WTC11 (cell line): ENCODE data around the gene CMBL. TPM values are rescaled to one million over a fixed set of nuclear protein-coding genes. Genes with fewer than 3 reads are reported as not detected.

ENCODE experiments used
- ATAC-seq: fragments of 200-7000 bp; cut with Tn5 transposase; 2 replicates; pipeline ENCODE4 v1.10.0; 2021; ENCODE audit warnings: mild to moderate bottlenecking, moderate library complexity
- CTCF ChIA-PET: fragments of 300-600 bp; sonication (Branson Sonifier 250); formaldehyde crosslinking; loops from one replicate; lab custom pipeline; 2021; ENCODE audit warnings: antibody characterized with exemption; lab: Charles Lee
- POLR2A ChIA-PET: fragments of 350-600 bp; sonication (Branson Sonifier 250); formaldehyde crosslinking; loops from one replicate; lab custom pipeline; 2021; ENCODE audit warnings: antibody characterized with exemption; lab: Charles Lee
- DNase-seq: peaks from one replicate; pipeline ENCODE4 v3.0.0; 2021; ENCODE audit warnings: low spot score
- H3K27ac Mint-ChIP-seq: 2 replicates; pipeline ENCODE4 v1.8.0; 2021; ENCODE audit warnings: mixed read lengths
- H3K27me3 Mint-ChIP-seq: 2 replicates; pipeline ENCODE4 v1.8.0; 2021; ENCODE audit warnings: low read depth, mild to moderate bottlenecking, moderate library complexity, mixed read lengths
- H3K36me3 Mint-ChIP-seq: 2 replicates; pipeline ENCODE4 v1.8.0; 2021; ENCODE audit warnings: mixed read lengths
- H3K4me1 Mint-ChIP-seq: 2 replicates; pipeline ENCODE4 v1.8.0; 2022; ENCODE audit warnings: mixed read lengths
- H3K4me3 Mint-ChIP-seq: 2 replicates; pipeline ENCODE4 v1.8.0; 2021; ENCODE audit warnings: mild to moderate bottlenecking, moderate library complexity, mixed read lengths
- H3K9me3 Mint-ChIP-seq: 2 replicates; pipeline ENCODE4 v1.8.0; 2021; ENCODE audit warnings: mixed read lengths
- ATF1 ChIP-seq: sonication (generic); formaldehyde crosslinking; IDR thresholded peaks from 2 replicates; pipeline ENCODE4 v1.8.1; 2023; ENCODE audit warnings: mild to moderate bottlenecking, moderate library complexity, missing genetic modification reagents
- JUN ChIP-seq: sonication (generic); formaldehyde crosslinking; IDR thresholded peaks from 2 replicates; pipeline ENCODE4 v1.8.0; 2023; ENCODE audit warnings: mild to moderate bottlenecking, missing genetic modification reagents
- KAT7 ChIP-seq: sonication (generic); formaldehyde crosslinking; IDR thresholded peaks from 2 replicates; pipeline ENCODE4 v1.8.1; 2023; ENCODE audit warnings: missing genetic modification reagents, mild to moderate bottlenecking, borderline replicate concordance
- NFATC4 ChIP-seq: fragments of 250-450 bp; sonication (Bioruptor Pico); IDR thresholded peaks from 2 replicates; pipeline ENCODE4 v1.9.0; 2021; ENCODE audit warnings: mild to moderate bottlenecking
- NR1H2 ChIP-seq: sonication (generic); formaldehyde crosslinking; IDR thresholded peaks from 2 replicates; pipeline ENCODE4 v1.9.0; 2021; ENCODE audit warnings: mild to moderate bottlenecking, moderate library complexity, missing genetic modification reagents
- SP1 ChIP-seq: sonication (generic); formaldehyde crosslinking; conservative IDR thresholded peaks from 2 replicates; pipeline ENCODE4 v1.8.1; 2022; ENCODE audit warnings: missing genetic modification reagents
- TEAD1 ChIP-seq: sonication (generic); formaldehyde crosslinking; IDR thresholded peaks from 2 replicates; pipeline ENCODE4 v1.8.0; 2022; ENCODE audit warnings: mild to moderate bottlenecking, missing genetic modification reagents
- total RNA-seq: library from RNA; stranded (reverse); gene quantifications from 3 replicates; pipeline ENCODE4 v1.2.3, GENCODE V29; 2021
- TF ChIP-seq, protein P1 (sequence below): fragments of 200-600 bp; IDR thresholded peaks from 2 replicates; pipeline ENCODE4 v1.8.0; 2022; ENCODE audit warnings: antibody characterized with exemption
- TF ChIP-seq, protein P2 (sequence below): sonication (generic); formaldehyde crosslinking; IDR thresholded peaks from 2 replicates; pipeline ENCODE4 v1.8.1; 2023; ENCODE audit warnings: mild to moderate bottlenecking, moderate library complexity, missing genetic modification reagents
- TF ChIP-seq, protein P3 (sequence below): sonication (generic); formaldehyde crosslinking; IDR thresholded peaks from 2 replicates; pipeline ENCODE4 v1.8.1; 2022; ENCODE audit warnings: low read depth, missing genetic modification reagents, borderline replicate concordance
- TF ChIP-seq, protein P4 (sequence below): sonication (generic); formaldehyde crosslinking; IDR thresholded peaks from 2 replicates; pipeline ENCODE4 v1.8.1; 2023; ENCODE audit warnings: mild to moderate bottlenecking, missing genetic modification reagents
- TF ChIP-seq, protein P5 (sequence below): fragments of 250-450 bp; sonication (Bioruptor Pico); IDR thresholded peaks from 2 replicates; pipeline ENCODE4 v1.9.0; 2021; ENCODE audit warnings: mild to moderate bottlenecking
- TF ChIP-seq, protein P6 (sequence below): fragments of 250-450 bp; sonication (Bioruptor Pico); conservative IDR thresholded peaks from 2 replicates; pipeline ENCODE4 v1.9.0; 2021; ENCODE audit warnings: mild to moderate bottlenecking
- TF ChIP-seq, protein P7 (sequence below): sonication (generic); formaldehyde crosslinking; IDR thresholded peaks from 2 replicates; pipeline ENCODE4 v1.8.1; 2023; ENCODE audit warnings: mild to moderate bottlenecking, missing genetic modification reagents, moderate library complexity
- TF ChIP-seq, protein P8 (sequence below): sonication (generic); formaldehyde crosslinking; IDR thresholded peaks from 2 replicates; pipeline ENCODE4 v1.8.0; 2022; ENCODE audit warnings: mild to moderate bottlenecking, missing genetic modification reagents
- TF ChIP-seq, protein P9 (sequence below): sonication (generic); formaldehyde crosslinking; IDR thresholded peaks from 2 replicates; pipeline ENCODE4 v1.8.1; 2023; ENCODE audit warnings: mild to moderate bottlenecking, missing genetic modification reagents, moderate library complexity

The CMBL gene
- total RNA-seq, 1 experiment from 2014 or later: 34.0 TPM

DNA sequence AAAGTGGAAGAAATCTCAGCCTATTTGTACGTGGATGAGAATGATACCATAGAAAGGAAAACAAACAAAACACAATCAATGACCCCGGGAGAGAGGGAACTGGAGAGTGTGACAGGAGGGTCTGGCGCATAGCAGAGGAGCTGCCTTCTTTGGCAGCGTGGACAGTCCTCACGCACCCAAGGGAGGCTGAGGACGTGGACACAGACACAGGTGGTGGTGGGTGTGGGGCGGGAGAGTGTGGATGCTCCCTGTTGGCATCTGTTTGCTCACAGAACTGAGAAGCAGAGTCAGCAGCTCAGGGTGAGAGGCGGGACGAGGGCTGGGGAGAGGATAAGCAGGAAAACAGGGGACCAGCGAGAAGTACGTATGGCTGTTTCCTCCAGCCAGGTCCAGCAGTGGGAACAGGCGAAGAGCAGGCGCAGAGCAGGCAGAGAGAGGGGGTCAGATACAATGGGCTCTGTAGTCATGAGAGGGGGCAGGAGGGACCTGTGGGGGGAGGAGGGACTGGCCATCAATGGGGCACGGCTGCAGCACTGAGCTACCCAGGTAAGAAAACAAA, 10.0 kb downstream of the CMBL start:
- H3K36me3 Mint-ChIP-seq: peaks cover 23% of the 10 kb centered on the region
- no peak overlapping the region for H3K27ac Mint-ChIP-seq
- H3K27me3 Mint-ChIP-seq: no peaks in the 10 kb centered on the region
- peaks cover 8% of the 10 kb centered on the region; the same call in 1 of the 2 replicates for H3K4me1 Mint-ChIP-seq
- TF ChIP-seq SP1 (no peak), NR1H2 (CRISPR knock-in tag) (no peak), JUN (CRISPR knock-in tag) (no peak), KAT7 (CRISPR knock-in tag) (no peak), ATF1 (CRISPR knock-in tag) (no peak), NFATC4 (CRISPR knock-in tag) (no peak), TEAD1 (no peak)
- TF ChIP-seq, protein P1, sequence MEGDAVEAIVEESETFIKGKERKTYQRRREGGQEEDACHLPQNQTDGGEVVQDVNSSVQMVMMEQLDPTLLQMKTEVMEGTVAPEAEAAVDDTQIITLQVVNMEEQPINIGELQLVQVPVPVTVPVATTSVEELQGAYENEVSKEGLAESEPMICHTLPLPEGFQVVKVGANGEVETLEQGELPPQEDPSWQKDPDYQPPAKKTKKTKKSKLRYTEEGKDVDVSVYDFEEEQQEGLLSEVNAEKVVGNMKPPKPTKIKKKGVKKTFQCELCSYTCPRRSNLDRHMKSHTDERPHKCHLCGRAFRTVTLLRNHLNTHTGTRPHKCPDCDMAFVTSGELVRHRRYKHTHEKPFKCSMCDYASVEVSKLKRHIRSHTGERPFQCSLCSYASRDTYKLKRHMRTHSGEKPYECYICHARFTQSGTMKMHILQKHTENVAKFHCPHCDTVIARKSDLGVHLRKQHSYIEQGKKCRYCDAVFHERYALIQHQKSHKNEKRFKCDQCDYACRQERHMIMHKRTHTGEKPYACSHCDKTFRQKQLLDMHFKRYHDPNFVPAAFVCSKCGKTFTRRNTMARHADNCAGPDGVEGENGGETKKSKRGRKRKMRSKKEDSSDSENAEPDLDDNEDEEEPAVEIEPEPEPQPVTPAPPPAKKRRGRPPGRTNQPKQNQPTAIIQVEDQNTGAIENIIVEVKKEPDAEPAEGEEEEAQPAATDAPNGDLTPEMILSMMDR: no peak
- TF ChIP-seq, protein P2, sequence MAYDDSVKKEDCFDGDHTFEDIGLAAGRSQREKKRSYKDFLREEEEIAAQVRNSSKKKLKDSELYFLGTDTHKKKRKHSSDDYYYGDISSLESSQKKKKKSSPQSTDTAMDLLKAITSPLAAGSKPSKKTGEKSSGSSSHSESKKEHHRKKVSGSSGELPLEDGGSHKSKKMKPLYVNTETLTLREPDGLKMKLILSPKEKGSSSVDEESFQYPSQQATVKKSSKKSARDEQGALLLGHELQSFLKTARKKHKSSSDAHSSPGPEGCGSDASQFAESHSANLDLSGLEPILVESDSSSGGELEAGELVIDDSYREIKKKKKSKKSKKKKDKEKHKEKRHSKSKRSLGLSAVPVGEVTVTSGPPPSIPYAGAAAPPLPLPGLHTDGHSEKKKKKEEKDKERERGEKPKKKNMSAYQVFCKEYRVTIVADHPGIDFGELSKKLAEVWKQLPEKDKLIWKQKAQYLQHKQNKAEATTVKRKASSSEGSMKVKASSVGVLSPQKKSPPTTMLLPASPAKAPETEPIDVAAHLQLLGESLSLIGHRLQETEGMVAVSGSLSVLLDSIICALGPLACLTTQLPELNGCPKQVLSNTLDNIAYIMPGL: no peak
- TF ChIP-seq, protein P3, sequence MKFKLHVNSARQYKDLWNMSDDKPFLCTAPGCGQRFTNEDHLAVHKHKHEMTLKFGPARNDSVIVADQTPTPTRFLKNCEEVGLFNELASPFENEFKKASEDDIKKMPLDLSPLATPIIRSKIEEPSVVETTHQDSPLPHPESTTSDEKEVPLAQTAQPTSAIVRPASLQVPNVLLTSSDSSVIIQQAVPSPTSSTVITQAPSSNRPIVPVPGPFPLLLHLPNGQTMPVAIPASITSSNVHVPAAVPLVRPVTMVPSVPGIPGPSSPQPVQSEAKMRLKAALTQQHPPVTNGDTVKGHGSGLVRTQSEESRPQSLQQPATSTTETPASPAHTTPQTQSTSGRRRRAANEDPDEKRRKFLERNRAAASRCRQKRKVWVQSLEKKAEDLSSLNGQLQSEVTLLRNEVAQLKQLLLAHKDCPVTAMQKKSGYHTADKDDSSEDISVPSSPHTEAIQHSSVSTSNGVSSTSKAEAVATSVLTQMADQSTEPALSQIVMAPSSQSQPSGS (CRISPR knock-in tag): no peak
- TF ChIP-seq, protein P4, sequence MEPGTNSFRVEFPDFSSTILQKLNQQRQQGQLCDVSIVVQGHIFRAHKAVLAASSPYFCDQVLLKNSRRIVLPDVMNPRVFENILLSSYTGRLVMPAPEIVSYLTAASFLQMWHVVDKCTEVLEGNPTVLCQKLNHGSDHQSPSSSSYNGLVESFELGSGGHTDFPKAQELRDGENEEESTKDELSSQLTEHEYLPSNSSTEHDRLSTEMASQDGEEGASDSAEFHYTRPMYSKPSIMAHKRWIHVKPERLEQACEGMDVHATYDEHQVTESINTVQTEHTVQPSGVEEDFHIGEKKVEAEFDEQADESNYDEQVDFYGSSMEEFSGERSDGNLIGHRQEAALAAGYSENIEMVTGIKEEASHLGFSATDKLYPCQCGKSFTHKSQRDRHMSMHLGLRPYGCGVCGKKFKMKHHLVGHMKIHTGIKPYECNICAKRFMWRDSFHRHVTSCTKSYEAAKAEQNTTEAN: no peak
- TF ChIP-seq, protein P5, sequence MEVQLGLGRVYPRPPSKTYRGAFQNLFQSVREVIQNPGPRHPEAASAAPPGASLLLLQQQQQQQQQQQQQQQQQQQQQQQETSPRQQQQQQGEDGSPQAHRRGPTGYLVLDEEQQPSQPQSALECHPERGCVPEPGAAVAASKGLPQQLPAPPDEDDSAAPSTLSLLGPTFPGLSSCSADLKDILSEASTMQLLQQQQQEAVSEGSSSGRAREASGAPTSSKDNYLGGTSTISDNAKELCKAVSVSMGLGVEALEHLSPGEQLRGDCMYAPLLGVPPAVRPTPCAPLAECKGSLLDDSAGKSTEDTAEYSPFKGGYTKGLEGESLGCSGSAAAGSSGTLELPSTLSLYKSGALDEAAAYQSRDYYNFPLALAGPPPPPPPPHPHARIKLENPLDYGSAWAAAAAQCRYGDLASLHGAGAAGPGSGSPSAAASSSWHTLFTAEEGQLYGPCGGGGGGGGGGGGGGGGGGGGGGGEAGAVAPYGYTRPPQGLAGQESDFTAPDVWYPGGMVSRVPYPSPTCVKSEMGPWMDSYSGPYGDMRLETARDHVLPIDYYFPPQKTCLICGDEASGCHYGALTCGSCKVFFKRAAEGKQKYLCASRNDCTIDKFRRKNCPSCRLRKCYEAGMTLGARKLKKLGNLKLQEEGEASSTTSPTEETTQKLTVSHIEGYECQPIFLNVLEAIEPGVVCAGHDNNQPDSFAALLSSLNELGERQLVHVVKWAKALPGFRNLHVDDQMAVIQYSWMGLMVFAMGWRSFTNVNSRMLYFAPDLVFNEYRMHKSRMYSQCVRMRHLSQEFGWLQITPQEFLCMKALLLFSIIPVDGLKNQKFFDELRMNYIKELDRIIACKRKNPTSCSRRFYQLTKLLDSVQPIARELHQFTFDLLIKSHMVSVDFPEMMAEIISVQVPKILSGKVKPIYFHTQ (CRISPR knock-in tag): no peak
- TF ChIP-seq, protein P6, sequence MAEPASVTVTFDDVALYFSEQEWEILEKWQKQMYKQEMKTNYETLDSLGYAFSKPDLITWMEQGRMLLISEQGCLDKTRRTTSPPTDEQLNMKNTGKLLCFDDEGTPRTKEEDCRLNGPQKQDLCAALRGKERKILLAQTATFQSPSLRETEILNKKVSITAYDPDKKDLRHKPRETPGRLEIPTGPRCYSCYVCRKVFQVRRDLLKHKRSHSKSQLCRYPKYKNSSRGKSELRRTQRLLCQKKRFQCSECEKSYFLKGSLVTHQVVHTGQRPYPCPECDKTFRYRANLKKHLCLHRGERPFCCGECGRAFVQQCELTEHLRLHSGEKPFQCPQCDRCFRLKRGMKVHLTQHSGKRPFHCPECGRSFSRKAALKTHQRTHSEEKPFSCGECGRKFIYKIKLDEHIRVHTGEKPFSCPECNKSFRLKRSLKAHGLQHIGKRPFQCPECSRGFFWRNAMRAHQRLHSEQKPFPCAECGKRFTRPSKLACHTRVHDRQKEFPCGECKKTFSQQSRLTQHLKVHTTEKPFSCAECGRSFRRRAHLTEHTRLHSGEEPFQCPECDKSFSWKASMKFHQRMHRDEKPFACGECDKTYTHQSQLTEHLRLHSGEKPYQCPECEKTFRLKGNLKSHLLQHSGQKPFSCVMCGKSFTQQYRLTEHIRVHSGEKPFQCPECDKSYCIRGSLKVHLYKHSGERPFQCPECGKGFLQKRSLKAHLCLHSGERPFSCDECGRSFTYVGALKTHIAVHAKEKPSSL (CRISPR knock-in tag): no peak
- TF ChIP-seq, protein P7, sequence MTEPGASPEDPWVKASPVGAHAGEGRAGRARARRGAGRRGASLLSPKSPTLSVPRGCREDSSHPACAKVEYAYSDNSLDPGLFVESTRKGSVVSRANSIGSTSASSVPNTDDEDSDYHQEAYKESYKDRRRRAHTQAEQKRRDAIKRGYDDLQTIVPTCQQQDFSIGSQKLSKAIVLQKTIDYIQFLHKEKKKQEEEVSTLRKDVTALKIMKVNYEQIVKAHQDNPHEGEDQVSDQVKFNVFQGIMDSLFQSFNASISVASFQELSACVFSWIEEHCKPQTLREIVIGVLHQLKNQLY: no peak
- TF ChIP-seq, protein P8, sequence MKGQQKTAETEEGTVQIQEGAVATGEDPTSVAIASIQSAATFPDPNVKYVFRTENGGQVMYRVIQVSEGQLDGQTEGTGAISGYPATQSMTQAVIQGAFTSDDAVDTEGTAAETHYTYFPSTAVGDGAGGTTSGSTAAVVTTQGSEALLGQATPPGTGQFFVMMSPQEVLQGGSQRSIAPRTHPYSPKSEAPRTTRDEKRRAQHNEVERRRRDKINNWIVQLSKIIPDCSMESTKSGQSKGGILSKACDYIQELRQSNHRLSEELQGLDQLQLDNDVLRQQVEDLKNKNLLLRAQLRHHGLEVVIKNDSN (CRISPR knock-in tag): no peak
- TF ChIP-seq, protein P9, sequence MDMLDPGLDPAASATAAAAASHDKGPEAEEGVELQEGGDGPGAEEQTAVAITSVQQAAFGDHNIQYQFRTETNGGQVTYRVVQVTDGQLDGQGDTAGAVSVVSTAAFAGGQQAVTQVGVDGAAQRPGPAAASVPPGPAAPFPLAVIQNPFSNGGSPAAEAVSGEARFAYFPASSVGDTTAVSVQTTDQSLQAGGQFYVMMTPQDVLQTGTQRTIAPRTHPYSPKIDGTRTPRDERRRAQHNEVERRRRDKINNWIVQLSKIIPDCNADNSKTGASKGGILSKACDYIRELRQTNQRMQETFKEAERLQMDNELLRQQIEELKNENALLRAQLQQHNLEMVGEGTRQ (CRISPR knock-in tag): no peak
- ATAC-seq (peak; percentile 69), DNase-seq (no peak)
- ChIA-PET CTCF (interaction anchor here (0.5 to 0.8 kb wide), 3 partner anchors 14 to 478 kb away, joined by 3 to 4 read pairs (median 4); no protein-coding TSS in a partner anchor), POLR2A (no interaction called here)
- H3K4me3 Mint-ChIP-seq: no peak overlapping the region
- H3K9me3 Mint-ChIP-seq: peaks cover 18% of the 10 kb centered on the region
